H1 (cell line): ENCODE results near the gene NDUFB2.

Experiments
- BACH1 ChIP-seq: IDR thresholded peaks from 2 replicates; pipeline ENCODE4 v1.6.1; 2012; ENCODE audit warnings: low read length, improper control_type of control experiment
- CEBPB ChIP-seq: IDR thresholded peaks from 2 replicates; pipeline ENCODE4 v1.6.1; 2012; ENCODE audit warnings: low read depth, low read length
- EP300 ChIP-seq, 2 experiments: IDR thresholded peaks; 1 replicate in 1 of 2; 2 replicates in 1 of 2; pipeline ENCODE4 v1.6.1; 2011 to 2012; ENCODE audit warnings: low read depth in 2 of 2, low read length in 2 of 2, mild to moderate bottlenecking in 2 of 2, borderline replicate concordance in 1 of 2, inconsistent platforms in 1 of 2, moderate library complexity in 1 of 2
- EZH2 ChIP-seq: fragments of 200-600 bp; sonication (generic); IDR thresholded peaks from 2 replicates; pipeline ENCODE4 v1.7.1; 2012; ENCODE audit warnings: low read depth, mild to moderate bottlenecking, moderate library complexity, low read length, inconsistent platforms; ENCODE audit not compliant: severe bottlenecking
- MAX ChIP-seq: IDR thresholded peaks from 2 replicates; pipeline ENCODE4 v1.6.1; 2012; ENCODE audit warnings: inconsistent platforms
- POLR2A ChIP-seq, 2 experiments: IDR thresholded peaks; 1 replicate in 1 of 2; 2 replicates in 1 of 2; pipeline ENCODE4 v1.6.1; 2011; ENCODE audit warnings: low read depth in 2 of 2, low read length in 2 of 2, mild to moderate bottlenecking in 2 of 2; ENCODE audit errors: control extremely low read depth in 1 of 2
- RAD21 ChIP-seq, 2 experiments: IDR thresholded peaks in 1 of 2; conservative IDR thresholded peaks in 1 of 2; 2 replicates each; pipeline ENCODE4 v1.6.1; 2011; ENCODE audit warnings: low read depth in 2 of 2, low read length in 2 of 2, improper control_type of control experiment in 1 of 2, inconsistent platforms in 1 of 2, mild to moderate bottlenecking in 1 of 2, moderate library complexity in 1 of 2
- RBBP5 ChIP-seq: IDR thresholded peaks from 2 replicates; pipeline ENCODE4 v1.7.1; 2012; ENCODE audit warnings: low read depth, mild to moderate bottlenecking, inconsistent platforms, low read length, moderate library complexity, borderline replicate concordance
- SIN3A ChIP-seq, 2 experiments: IDR thresholded peaks in 1 of 2; conservative IDR thresholded peaks in 1 of 2; 2 replicates each; pipeline ENCODE4 v1.6.1; 2011 to 2012; ENCODE audit warnings: low read length in 2 of 2, improper control_type of control experiment in 1 of 2, low read depth in 1 of 2, mild to moderate bottlenecking in 1 of 2
- TBP ChIP-seq: IDR thresholded peaks from 2 replicates; pipeline ENCODE4 v1.6.1; 2011; ENCODE audit warnings: low read depth, low read length, improper control_type of control experiment
- TCF12 ChIP-seq: IDR thresholded peaks from 2 replicates; pipeline ENCODE4 v1.6.1; 2011; ENCODE audit warnings: low read depth, mild to moderate bottlenecking, low read length
- YY1 ChIP-seq: IDR thresholded peaks from 2 replicates; pipeline ENCODE4 v1.6.1; 2011; ENCODE audit warnings: low read depth, mild to moderate bottlenecking, low read length
- TF ChIP-seq, protein P1 (sequence below), 3 experiments: IDR thresholded peaks; 1 replicate in 2 of 3; 2 replicates in 1 of 3; pipeline versions ENCODE4 v1.5.1 to v1.6.1; 2011; ENCODE audit warnings: low read length in 3 of 3, mild to moderate bottlenecking in 3 of 3, inconsistent platforms in 2 of 3, low read depth in 1 of 3, moderate library complexity in 1 of 3; ENCODE audit not compliant: insufficient read depth in 1 of 3; ENCODE audit errors: control extremely low read depth in 1 of 3
- TF ChIP-seq, protein P2 (sequence below): IDR thresholded peaks from 2 replicates; pipeline ENCODE4 v1.6.1; 2012; ENCODE audit warnings: low read length, inconsistent platforms

DNA sequence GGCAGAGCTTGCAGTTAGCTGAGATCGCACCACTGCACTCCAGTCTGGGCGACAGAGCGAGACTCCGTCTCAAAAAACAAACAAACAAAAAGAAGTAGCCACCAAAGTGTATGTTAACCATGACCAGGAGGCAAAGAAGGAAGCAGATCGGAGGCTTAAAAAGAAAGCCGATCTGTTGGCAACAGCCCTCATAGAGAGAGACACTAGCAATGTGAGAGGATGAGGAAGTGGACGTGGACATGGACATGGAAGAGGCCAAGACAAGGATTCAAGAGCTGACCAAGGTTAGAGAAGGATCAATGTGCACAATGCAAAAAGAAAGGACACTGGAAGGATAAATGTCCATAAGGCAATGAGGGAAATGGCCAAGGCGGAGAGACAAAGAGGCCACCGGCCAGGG, 38.6 kb upstream of the NDUFB2 start:
- TF ChIP-seq TBP = no peak
- no peak for TF ChIP-seq TCF12
- TF ChIP-seq, protein P1, sequence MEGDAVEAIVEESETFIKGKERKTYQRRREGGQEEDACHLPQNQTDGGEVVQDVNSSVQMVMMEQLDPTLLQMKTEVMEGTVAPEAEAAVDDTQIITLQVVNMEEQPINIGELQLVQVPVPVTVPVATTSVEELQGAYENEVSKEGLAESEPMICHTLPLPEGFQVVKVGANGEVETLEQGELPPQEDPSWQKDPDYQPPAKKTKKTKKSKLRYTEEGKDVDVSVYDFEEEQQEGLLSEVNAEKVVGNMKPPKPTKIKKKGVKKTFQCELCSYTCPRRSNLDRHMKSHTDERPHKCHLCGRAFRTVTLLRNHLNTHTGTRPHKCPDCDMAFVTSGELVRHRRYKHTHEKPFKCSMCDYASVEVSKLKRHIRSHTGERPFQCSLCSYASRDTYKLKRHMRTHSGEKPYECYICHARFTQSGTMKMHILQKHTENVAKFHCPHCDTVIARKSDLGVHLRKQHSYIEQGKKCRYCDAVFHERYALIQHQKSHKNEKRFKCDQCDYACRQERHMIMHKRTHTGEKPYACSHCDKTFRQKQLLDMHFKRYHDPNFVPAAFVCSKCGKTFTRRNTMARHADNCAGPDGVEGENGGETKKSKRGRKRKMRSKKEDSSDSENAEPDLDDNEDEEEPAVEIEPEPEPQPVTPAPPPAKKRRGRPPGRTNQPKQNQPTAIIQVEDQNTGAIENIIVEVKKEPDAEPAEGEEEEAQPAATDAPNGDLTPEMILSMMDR (IDR thresholded peaks at IDR 0.05; ENCODE audit: control extremely low read depth in 1 of 3, insufficient read depth in 1 of 3, low read depth in 1 of 3, low read length in 3 of 3) = no peak
- TF ChIP-seq SIN3A (conservative IDR thresholded peaks at IDR 0.05 in 1 of 2, IDR thresholded peaks at IDR 0.05 in 1 of 2; ENCODE audit: low read depth in 1 of 2, low read length in 2 of 2) = no peak
- no peak for TF ChIP-seq YY1
- TF ChIP-seq, protein P2, sequence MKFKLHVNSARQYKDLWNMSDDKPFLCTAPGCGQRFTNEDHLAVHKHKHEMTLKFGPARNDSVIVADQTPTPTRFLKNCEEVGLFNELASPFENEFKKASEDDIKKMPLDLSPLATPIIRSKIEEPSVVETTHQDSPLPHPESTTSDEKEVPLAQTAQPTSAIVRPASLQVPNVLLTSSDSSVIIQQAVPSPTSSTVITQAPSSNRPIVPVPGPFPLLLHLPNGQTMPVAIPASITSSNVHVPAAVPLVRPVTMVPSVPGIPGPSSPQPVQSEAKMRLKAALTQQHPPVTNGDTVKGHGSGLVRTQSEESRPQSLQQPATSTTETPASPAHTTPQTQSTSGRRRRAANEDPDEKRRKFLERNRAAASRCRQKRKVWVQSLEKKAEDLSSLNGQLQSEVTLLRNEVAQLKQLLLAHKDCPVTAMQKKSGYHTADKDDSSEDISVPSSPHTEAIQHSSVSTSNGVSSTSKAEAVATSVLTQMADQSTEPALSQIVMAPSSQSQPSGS = no peak
- no peak for TF ChIP-seq EZH2
- TF ChIP-seq MAX = no peak
- TF ChIP-seq POLR2A (IDR thresholded peaks at IDR 0.05; ENCODE audit: control extremely low read depth in 1 of 2, low read depth in 2 of 2, low read length in 2 of 2) = no peak
- no peak for TF ChIP-seq RBBP5
- TF ChIP-seq CEBPB = no peak
- no peak for TF ChIP-seq BACH1
- no peak for TF ChIP-seq EP300 (IDR thresholded peaks at IDR 0.05; ENCODE audit: borderline replicate concordance in 1 of 2, low read depth in 2 of 2, low read length in 2 of 2)
- no peak for TF ChIP-seq RAD21 (IDR thresholded peaks at IDR 0.05 in 1 of 2, conservative IDR thresholded peaks at IDR 0.05 in 1 of 2; ENCODE audit: low read depth in 2 of 2, low read length in 2 of 2)
